GM12875 (cell line): ENCODE results near the gene ZNF382.

Source experiments
- H3K4me3 ChIP-seq: one replicate; pipeline ENCODE4 v1.5.1; 2011; ENCODE audit warnings: low read depth, low read length, control low read depth
- CTCF ChIP-seq: IDR thresholded peaks from 2 replicates; pipeline ENCODE4 v1.5.1; 2011; ENCODE audit warnings: low read depth, mild to moderate bottlenecking, control low read depth, inconsistent platforms, low read length, moderate library complexity, borderline replicate concordance; ENCODE audit not compliant: insufficient read depth

ZNF382 gene

GRCh38 chr19:36638862-36639510 is 33.9 kb downstream of the ZNF382 start:
- TF ChIP-seq CTCF: no peak
- H3K4me3 ChIP-seq: no peak overlapping the region

- no peak for TF ChIP-seq CTCF
- H3K4me3 ChIP-seq: no peak overlapping the region
These were observed 41.6 kb downstream of the ZNF382 start for GRCh38 chr19:36646746-36647145.

GRCh38 chr19:36652958-36653357 is 47.8 kb downstream of the ZNF382 start:
- no peak overlapping the region for H3K4me3 ChIP-seq
- no peak for TF ChIP-seq CTCF

- TF ChIP-seq CTCF: no peak
- peak overlapping the region; percentile 83 for H3K4me3 ChIP-seq
These were observed 60.7 kb downstream of the ZNF382 start for GRCh38 chr19:36665832-36666231.

- no peak overlapping the region for H3K4me3 ChIP-seq
- no peak for TF ChIP-seq CTCF
These were observed 63.5 kb downstream of the ZNF382 start for GRCh38 chr19:36668646-36669045.

GRCh38 chr19:36672368-36672767 is 67.3 kb downstream of the ZNF382 start:
- no peak overlapping the region for H3K4me3 ChIP-seq
- TF ChIP-seq CTCF: no peak

- no peak for TF ChIP-seq CTCF
- no peak overlapping the region for H3K4me3 ChIP-seq
These were observed 69.1 kb downstream of the ZNF382 start for GRCh38 chr19:36674201-36674600.
